Effector memory CD4-positive, alpha-beta T cell (primary cell): ENCODE results near the gene MRAP.

Experiments
- DNase-seq, 3 donors: peaks; one replicate each; pipeline ENCODE4 v3.0.0-alpha.2; 2020
- H3K27ac ChIP-seq: 2 replicates; pipeline ENCODE4 v1.7.0; 2013; ENCODE audit warnings: mild to moderate bottlenecking, low read length, moderate library complexity; ENCODE audit not compliant: insufficient read depth, poor library complexity, severe bottlenecking
- H3K27me3 ChIP-seq: replicated peaks from 2 replicates; pipeline ENCODE4 v1.7.0; 2013; ENCODE audit warnings: mild to moderate bottlenecking, low read length; ENCODE audit not compliant: insufficient read depth, control insufficient read depth, poor library complexity, severe bottlenecking
- H3K36me3 ChIP-seq: 2 replicates; pipeline ENCODE4 v1.7.0; 2013; ENCODE audit warnings: mild to moderate bottlenecking, low read length, moderate library complexity; ENCODE audit not compliant: control insufficient read depth, insufficient read depth
- H3K4me1 ChIP-seq: 2 replicates; pipeline ENCODE4 v1.7.0; 2013; ENCODE audit warnings: low read length, mild to moderate bottlenecking; ENCODE audit not compliant: control insufficient read depth, insufficient read depth, poor library complexity, severe bottlenecking
- H3K4me3 ChIP-seq: 2 replicates; pipeline ENCODE4 v1.7.0; 2013; ENCODE audit warnings: low read length, low read depth, mild to moderate bottlenecking; ENCODE audit not compliant: insufficient read depth, poor library complexity, severe bottlenecking
- H3K9me3 ChIP-seq: 2 replicates; pipeline ENCODE4 v1.7.0; 2013; ENCODE audit warnings: mild to moderate bottlenecking, low read length, moderate library complexity; ENCODE audit not compliant: control insufficient read depth

MRAP gene

GRCh38 chr21:32298148-32298559 is 501 bp upstream of the MRAP start:
- Histone ChIP-seq H3K4me1 (no peaks in the 10 kb centered on the region), H3K9me3 (no peaks in the 10 kb centered on the region), H3K27me3 (no peaks in the 10 kb centered on the region), H3K4me3 (no peak overlapping the region), H3K36me3 (no peaks in the 10 kb centered on the region), H3K27ac (no peak overlapping the region)
- no peak for DNase-seq

- no peaks in the 10 kb centered on the region for H3K9me3 ChIP-seq
- H3K4me3 ChIP-seq: no peak overlapping the region
- no peaks in the 10 kb centered on the region for H3K36me3 ChIP-seq
- H3K27me3 ChIP-seq: no peaks in the 10 kb centered on the region
- no peak for DNase-seq
- no peak overlapping the region for H3K27ac ChIP-seq
- no peaks in the 10 kb centered on the region for H3K4me1 ChIP-seq
Measured at GRCh38 chr21:32299695-32300094, 1.0 kb downstream of the MRAP start.

- Histone ChIP-seq H3K9me3 (no peaks in the 10 kb centered on the region), H3K27ac (no peak overlapping the region), H3K4me3 (no peak overlapping the region), H3K27me3 (no peaks in the 10 kb centered on the region), H3K4me1 (no peaks in the 10 kb centered on the region), H3K36me3 (no peaks in the 10 kb centered on the region)
- no peak for DNase-seq
Measured at GRCh38 chr21:32300117-32300681, 1.5 kb downstream of the MRAP start.

- H3K36me3 ChIP-seq: no peaks in the 10 kb centered on the region
- H3K9me3 ChIP-seq: no peaks in the 10 kb centered on the region
- H3K4me1 ChIP-seq: no peaks in the 10 kb centered on the region
- no peak overlapping the region for H3K27ac ChIP-seq
- H3K27me3 ChIP-seq: no peaks in the 10 kb centered on the region
- DNase-seq: no peak
- H3K4me3 ChIP-seq: no peak overlapping the region
Measured at GRCh38 chr21:32301596-32301995, 2.9 kb downstream of the MRAP start.

GRCh38 chr21:32302560-32302959 is 3.9 kb downstream of the MRAP start:
- no peak overlapping the region for H3K4me3 ChIP-seq
- no peaks in the 10 kb centered on the region for H3K36me3 ChIP-seq
- no peaks in the 10 kb centered on the region for H3K4me1 ChIP-seq
- H3K27me3 ChIP-seq: no peaks in the 10 kb centered on the region
- DNase-seq: no peak
- H3K27ac ChIP-seq: no peak overlapping the region
- H3K9me3 ChIP-seq: no peaks in the 10 kb centered on the region

GRCh38 chr21:32303385-32303784 is 4.7 kb downstream of the MRAP start:
- H3K27ac ChIP-seq: no peak overlapping the region
- no peaks in the 10 kb centered on the region for H3K4me1 ChIP-seq
- H3K4me3 ChIP-seq: no peak overlapping the region
- no peak for DNase-seq
- no peaks in the 10 kb centered on the region for H3K9me3 ChIP-seq
- H3K36me3 ChIP-seq: no peaks in the 10 kb centered on the region
- H3K27me3 ChIP-seq: no peaks in the 10 kb centered on the region

GRCh38 chr21:32304998-32305397 is 6.3 kb downstream of the MRAP start:
- no peaks in the 10 kb centered on the region for H3K36me3 ChIP-seq
- H3K27me3 ChIP-seq: no peaks in the 10 kb centered on the region
- H3K9me3 ChIP-seq: no peaks in the 10 kb centered on the region
- H3K4me1 ChIP-seq: no peaks in the 10 kb centered on the region
- H3K27ac ChIP-seq: no peak overlapping the region
- H3K4me3 ChIP-seq: no peak overlapping the region
- DNase-seq: no peak

- Histone ChIP-seq H3K27ac (no peak overlapping the region), H3K36me3 (no peaks in the 10 kb centered on the region), H3K27me3 (no peaks in the 10 kb centered on the region), H3K9me3 (no peaks in the 10 kb centered on the region), H3K4me1 (no peaks in the 10 kb centered on the region), H3K4me3 (no peak overlapping the region)
- DNase-seq: no peak
Measured at GRCh38 chr21:32306021-32306780, 7.5 kb downstream of the MRAP start.

GRCh38 chr21:32307706-32308105 is 9.1 kb downstream of the MRAP start:
- no peak for DNase-seq

GRCh38 chr21:32308696-32309095 is 10.0 kb downstream of the MRAP start:
- DNase-seq: no peak
- no peaks in the 10 kb centered on the region for H3K27me3 ChIP-seq
- peaks cover 8% of the 10 kb centered on the region for H3K36me3 ChIP-seq
- no peaks in the 10 kb centered on the region for H3K4me1 ChIP-seq
- H3K4me3 ChIP-seq: no peak overlapping the region
- no peak overlapping the region for H3K27ac ChIP-seq
- no peaks in the 10 kb centered on the region for H3K9me3 ChIP-seq

More at GRCh38 chr21:32307706-32308105, 9.1 kb downstream of the MRAP start:
- H3K4me1 ChIP-seq: no peaks in the 10 kb centered on the region
- H3K4me3 ChIP-seq: no peak overlapping the region
- no peaks in the 10 kb centered on the region for H3K9me3 ChIP-seq
- H3K36me3 ChIP-seq: peaks cover 6% of the 10 kb centered on the region
- no peak overlapping the region for H3K27ac ChIP-seq
- no peaks in the 10 kb centered on the region for H3K27me3 ChIP-seq
